ENCODE measurements around the gene CDC42EP1.

CDC42EP1 gene

GRCh38 chr22:37561212-37562048 lies 1.1 kb downstream of the CDC42EP1 start:
- DNase-seq, result no peak

- DNase-seq, result no peak
Measured at GRCh38 chr22:37562049-37562875, 2.0 kb downstream of the CDC42EP1 start.

GRCh38 chr22:37563153-37564081 lies 3.1 kb downstream of the CDC42EP1 start:
- no peak for DNase-seq

GRCh38 chr22:37564111-37564711 lies 3.9 kb downstream of the CDC42EP1 start:
- no peak for DNase-seq

GRCh38 chr22:37565830-37566229 lies 5.5 kb downstream of the CDC42EP1 start:
- DNase-seq, result no peak

- DNase-seq, result no peak
Measured at GRCh38 chr22:37566329-37566837, 6.1 kb downstream of the CDC42EP1 start.

- no peak for DNase-seq
Measured at GRCh38 chr22:37566903-37567798, 6.9 kb downstream of the CDC42EP1 start.

- DNase-seq, result no peak
Measured at GRCh38 chr22:37568012-37568411, 7.7 kb downstream of the CDC42EP1 start.

GRCh38 chr22:37568448-37569008 lies 8.2 kb downstream of the CDC42EP1 start:
- no peak for DNase-seq

GRCh38 chr22:37569009-37569920 lies 9.0 kb downstream of the CDC42EP1 start:
- DNase-seq, result no peak

- no peak for DNase-seq
Measured at GRCh38 chr22:37569921-37570660, 9.8 kb downstream of the CDC42EP1 start.

GRCh38 chr22:37570661-37570976 lies 10.3 kb downstream of the CDC42EP1 start:
- DNase-seq, result no peak

GRCh38 chr22:37571258-37571991 lies 11.1 kb downstream of the CDC42EP1 start:
- DNase-seq, result no peak

- DNase-seq, result no peak
Measured at GRCh38 chr22:37571992-37572373, 11.7 kb downstream of the CDC42EP1 start.

- no peak for DNase-seq
Measured at GRCh38 chr22:37575490-37576003, 15.3 kb downstream of the CDC42EP1 start.

- DNase-seq, result no peak
Measured at GRCh38 chr22:37578002-37578401, 17.7 kb downstream of the CDC42EP1 start.

GRCh38 chr22:37581504-37581903 lies 21.2 kb downstream of the CDC42EP1 start:
- DNase-seq, result no peak

GRCh38 chr22:37582526-37582925 lies 22.2 kb downstream of the CDC42EP1 start:
- DNase-seq, result no peak
